SK-N-SH treated with all-trans-retinoic acid at 6 μM for 48 hours (cell line): ENCODE results near the gene ACVR2A.

Experiments used
- ARNTL ChIP-seq: fragments of 450-650 bp; formaldehyde crosslinking; IDR thresholded peaks from 2 replicates; pipeline ENCODE4 v1.5.0; 2020; ENCODE audit warnings: low read depth, mild to moderate bottlenecking, moderate library complexity, borderline replicate concordance
- CREB5 ChIP-seq: fragments of 250-450 bp; sonication (Bioruptor Pico); IDR thresholded peaks from 2 replicates; pipeline ENCODE4 v1.5.1; 2020; ENCODE audit warnings: low read depth, mild to moderate bottlenecking, moderate library complexity
- GLIS3 ChIP-seq: fragments of 250-450 bp; sonication (Bioruptor Pico); IDR thresholded peaks from 2 replicates; pipeline ENCODE4 v1.5.0; 2020; ENCODE audit warnings: mild to moderate bottlenecking, moderate library complexity
- OSR1 ChIP-seq: fragments of 250-450 bp; sonication (Bioruptor Pico); IDR thresholded peaks from 2 replicates; pipeline ENCODE4 v1.8.0; 2022; ENCODE audit warnings: moderate library complexity, mild to moderate bottlenecking, inconsistent platforms
- TCF4 ChIP-seq: fragments of 250-450 bp; sonication (Bioruptor Pico); IDR thresholded peaks from 2 replicates; pipeline ENCODE4 v1.8.0; 2021; ENCODE audit warnings: mild to moderate bottlenecking, moderate library complexity, borderline replicate concordance
- ZFP3 ChIP-seq: fragments of 250-450 bp; sonication (Bioruptor Pico); IDR thresholded peaks from 2 replicates; pipeline ENCODE4 v1.5.0; 2020; ENCODE audit warnings: mild to moderate bottlenecking, moderate library complexity
- ZFP30 ChIP-seq: fragments of 450-650 bp; formaldehyde crosslinking; IDR thresholded peaks from 2 replicates; pipeline ENCODE4 v1.5.0; 2022; ENCODE audit warnings: mild to moderate bottlenecking, moderate library complexity
- ZNF565 ChIP-seq: fragments of 450-650 bp; formaldehyde crosslinking; conservative IDR thresholded peaks from 2 replicates; pipeline ENCODE4 v1.5.0; 2020; ENCODE audit warnings: low read depth, mild to moderate bottlenecking, moderate library complexity

DNA sequence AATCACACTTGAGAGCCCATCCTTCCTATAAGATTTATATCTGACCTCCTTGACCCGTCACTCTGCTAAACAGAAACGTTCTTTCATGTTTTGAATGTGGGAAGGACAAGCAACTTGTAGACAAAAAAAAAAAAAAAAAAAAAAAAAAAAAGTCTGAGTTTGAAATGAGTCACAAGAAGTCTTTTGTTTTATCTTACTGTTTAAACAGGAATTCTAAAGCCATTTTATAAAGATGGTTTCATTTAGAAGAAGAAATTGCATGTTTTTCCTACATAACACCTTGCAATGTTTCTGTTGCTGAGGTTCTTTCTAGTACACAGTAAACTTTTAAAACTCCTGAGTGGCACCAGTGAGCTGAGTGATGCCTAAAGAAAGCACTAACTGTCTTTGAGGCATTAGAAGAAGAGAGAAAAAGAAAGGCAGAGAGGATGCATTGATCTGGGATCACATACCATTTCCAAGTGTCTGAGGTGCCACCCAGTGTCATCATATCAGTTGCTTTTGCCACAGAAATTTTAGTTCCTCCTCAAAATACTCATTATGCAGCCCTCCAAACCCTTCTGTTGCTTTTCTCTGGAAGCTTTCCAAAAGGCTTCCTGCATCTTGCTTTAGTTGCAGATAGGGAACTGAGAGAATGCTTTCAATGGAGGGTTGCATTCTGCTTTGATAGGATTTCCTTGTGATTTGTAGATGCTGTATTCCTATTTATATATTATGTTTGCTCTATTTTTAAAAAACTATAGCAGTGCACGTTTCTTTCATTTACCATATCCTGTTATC lies 69.1 kb downstream of the ACVR2A start:
- TF ChIP-seq TCF4 (CRISPR knock-in tag) (no peak), CREB5 (no peak), ARNTL (no peak), ZFP30 (CRISPR knock-in tag) (no peak), ZFP3 (CRISPR knock-in tag) (no peak), GLIS3 (CRISPR knock-in tag) (no peak), ZNF565 (CRISPR knock-in tag) (no peak), OSR1 (CRISPR knock-in tag) (no peak)
